SJSA1 (cell line): ENCODE measurements around the gene TTYH3. TPM values are rescaled to one million over a fixed set of nuclear protein-coding genes. Genes with fewer than 3 reads are reported as not detected.

ENCODE experiments used
- DNase-seq, 2 experiments: peaks; one replicate each; pipeline ENCODE4 v3.0.0-alpha.2; 2015 to 2020; ENCODE audit warnings: low spot score in 2 of 2, low read depth in 1 of 2
- H3K27ac ChIP-seq: fragments of 250-450 bp; sonication (Bioruptor Pico); 2 replicates; pipeline ENCODE4 v1.5.1; 2020; ENCODE audit warnings: mild to moderate bottlenecking, moderate library complexity
- H3K27me3 ChIP-seq: fragments of 250-450 bp; sonication (Bioruptor Pico); replicated peaks from 2 replicates; pipeline ENCODE4 v1.5.1; 2020; ENCODE audit warnings: mild to moderate bottlenecking, moderate library complexity
- H3K36me3 ChIP-seq: fragments of 250-450 bp; sonication (Bioruptor Pico); 2 replicates; pipeline ENCODE4 v1.5.1; 2020; ENCODE audit warnings: mild to moderate bottlenecking
- H3K4me1 ChIP-seq: fragments of 250-450 bp; sonication (Bioruptor Pico); replicated peaks from 2 replicates; pipeline ENCODE4 v1.6.1; 2021; ENCODE audit warnings: mild to moderate bottlenecking
- H3K4me3 ChIP-seq: fragments of 250-450 bp; sonication (Bioruptor Pico); 2 replicates; pipeline ENCODE4 v1.5.1; 2020; ENCODE audit warnings: mild to moderate bottlenecking
- H3K9me3 ChIP-seq: fragments of 250-450 bp; sonication (Bioruptor Pico); replicated peaks from 2 replicates; pipeline ENCODE4 v1.5.1; 2020; ENCODE audit warnings: mild to moderate bottlenecking
- total RNA-seq: library from RNA; depleted of rRNA; stranded (reverse); fragments of >200 nt; shearing (Covaris generic); gene quantifications from 2 replicates; pipeline ENCODE4 v1.2.3, GENCODE V29; 2014

The TTYH3 gene
- total RNA-seq, 1 experiment from 2014 or later, result 24.3 TPM

GRCh38 chr7:2649139-2649838, 17.5 kb downstream of the TTYH3 start:
- H3K27ac ChIP-seq, result no peak overlapping the region
- no peak overlapping the region for H3K4me3 ChIP-seq
- H3K36me3 ChIP-seq, result peaks cover 50% of the 10 kb centered on the region
- H3K9me3 ChIP-seq, result no peaks in the 10 kb centered on the region
- DNase-seq, result no peak
- no peaks in the 10 kb centered on the region for H3K27me3 ChIP-seq
- H3K4me1 ChIP-seq, result peaks cover 15% of the 10 kb centered on the region

GRCh38 chr7:2649991-2650390, 18.2 kb downstream of the TTYH3 start:
- H3K27ac ChIP-seq, result no peak overlapping the region
- no peak for DNase-seq
- peaks cover 50% of the 10 kb centered on the region for H3K36me3 ChIP-seq
- H3K27me3 ChIP-seq, result no peaks in the 10 kb centered on the region
- no peak overlapping the region for H3K4me3 ChIP-seq
- peaks cover 8% of the 10 kb centered on the region for H3K4me1 ChIP-seq
- H3K9me3 ChIP-seq, result no peaks in the 10 kb centered on the region

GRCh38 chr7:2650451-2650850, 18.7 kb downstream of the TTYH3 start:
- H3K27ac ChIP-seq, result no peak overlapping the region
- H3K4me3 ChIP-seq, result no peak overlapping the region
- H3K36me3 ChIP-seq, result peaks cover 54% of the 10 kb centered on the region
- H3K4me1 ChIP-seq, result peaks cover 3% of the 10 kb centered on the region
- DNase-seq, result no peak
- H3K27me3 ChIP-seq, result no peaks in the 10 kb centered on the region
- H3K9me3 ChIP-seq, result no peaks in the 10 kb centered on the region

GRCh38 chr7:2651336-2651735, 19.6 kb downstream of the TTYH3 start:
- Histone ChIP-seq H3K9me3 (no peaks in the 10 kb centered on the region), H3K27me3 (no peaks in the 10 kb centered on the region), H3K4me1 (no peaks in the 10 kb centered on the region), H3K4me3 (no peak overlapping the region), H3K27ac (no peak overlapping the region), H3K36me3 (peaks cover 63% of the 10 kb centered on the region)
- no peak for DNase-seq

- Histone ChIP-seq H3K9me3 (no peaks in the 10 kb centered on the region), H3K36me3 (peaks cover 65% of the 10 kb centered on the region), H3K27me3 (no peaks in the 10 kb centered on the region), H3K4me3 (no peak overlapping the region), H3K4me1 (no peaks in the 10 kb centered on the region), H3K27ac (no peak overlapping the region)
- DNase-seq, result no peak
Observed at GRCh38 chr7:2651847-2652735, 20.3 kb downstream of the TTYH3 start.

- H3K36me3 ChIP-seq, result peaks cover 65% of the 10 kb centered on the region
- no peaks in the 10 kb centered on the region for H3K27me3 ChIP-seq
- H3K9me3 ChIP-seq, result no peaks in the 10 kb centered on the region
- H3K4me1 ChIP-seq, result no peaks in the 10 kb centered on the region
- H3K27ac ChIP-seq, result no peak overlapping the region
- DNase-seq, result no peak
- no peak overlapping the region for H3K4me3 ChIP-seq
Observed at GRCh38 chr7:2652736-2653060, 20.9 kb downstream of the TTYH3 start.

GRCh38 chr7:2654059-2654458, 22.3 kb downstream of the TTYH3 start:
- Histone ChIP-seq H3K4me3 (no peak overlapping the region), H3K27ac (no peak overlapping the region), H3K27me3 (no peaks in the 10 kb centered on the region), H3K36me3 (peaks cover 68% of the 10 kb centered on the region), H3K4me1 (no peaks in the 10 kb centered on the region), H3K9me3 (no peaks in the 10 kb centered on the region)
- no peak for DNase-seq

- no peak for DNase-seq
- Histone ChIP-seq H3K27me3 (no peaks in the 10 kb centered on the region), H3K4me3 (no peak overlapping the region)
Observed at GRCh38 chr7:2655870-2656614, 24.3 kb downstream of the TTYH3 start.

GRCh38 chr7:2657208-2657607, 25.4 kb downstream of the TTYH3 start:
- Histone ChIP-seq H3K4me3 (no peak overlapping the region), H3K27me3 (no peaks in the 10 kb centered on the region), H3K27ac (no peak overlapping the region), H3K4me1 (no peaks in the 10 kb centered on the region), H3K9me3 (no peaks in the 10 kb centered on the region), H3K36me3 (peaks cover 73% of the 10 kb centered on the region)
- no peak for DNase-seq

More at GRCh38 chr7:2655870-2656614, 24.3 kb downstream of the TTYH3 start:
- Histone ChIP-seq H3K9me3 (no peaks in the 10 kb centered on the region), H3K36me3 (peaks cover 69% of the 10 kb centered on the region), H3K4me1 (no peaks in the 10 kb centered on the region), H3K27ac (no peak overlapping the region)

- Histone ChIP-seq H3K4me1 (no peaks in the 10 kb centered on the region), H3K4me3 (no peak overlapping the region), H3K9me3 (no peaks in the 10 kb centered on the region), H3K36me3 (peaks cover 73% of the 10 kb centered on the region), H3K27ac (no peak overlapping the region), H3K27me3 (no peaks in the 10 kb centered on the region)
- DNase-seq, result no peak
Observed at GRCh38 chr7:2657920-2658671, 26.3 kb downstream of the TTYH3 start.

GRCh38 chr7:2658941-2659340, 27.2 kb downstream of the TTYH3 start:
- DNase-seq, result no peak
- no peak overlapping the region for H3K4me3 ChIP-seq
- no peaks in the 10 kb centered on the region for H3K4me1 ChIP-seq
- no peak overlapping the region for H3K27ac ChIP-seq
- H3K36me3 ChIP-seq, result peaks cover 77% of the 10 kb centered on the region
- no peaks in the 10 kb centered on the region for H3K9me3 ChIP-seq
- H3K27me3 ChIP-seq, result no peaks in the 10 kb centered on the region

- H3K4me1 ChIP-seq, result no peaks in the 10 kb centered on the region
- H3K36me3 ChIP-seq, result peaks cover 75% of the 10 kb centered on the region
- no peaks in the 10 kb centered on the region for H3K27me3 ChIP-seq
- no peak overlapping the region for H3K27ac ChIP-seq
- no peak overlapping the region for H3K4me3 ChIP-seq
- no peak for DNase-seq
- no peaks in the 10 kb centered on the region for H3K9me3 ChIP-seq
Observed at GRCh38 chr7:2659556-2660358, 28.0 kb downstream of the TTYH3 start.
